MCF 10A (cell line): ENCODE data around the gene TTC7B. TPM values are rescaled to one million over a fixed set of nuclear protein-coding genes. Genes with fewer than 3 reads are reported as not detected.
A peak's percentile ranks its signal among the peaks of the same experiment; 100 is the strongest.

Experiments used
- BruUV-seq: library from RNA; stranded (reverse); fragments of 400-500 nt; replicated peaks from 2 replicates; lab custom pipeline; 2021; lab: Mats Ljungman, UMichigan
- CTCF ChIA-PET: fragments of 300-600 bp; sonication (Branson Sonifier 250); formaldehyde crosslinking; extraction: SDS; loops from one replicate; lab custom pipeline; 2021; ENCODE audit warnings: antibody characterized with exemption, inconsistent platforms; lab: Yijun Ruan, JAX
- POLR2A ChIA-PET: fragments of 300-600, 350-650 bp; sonication (Branson Sonifier 250); formaldehyde crosslinking; extraction: SDS; loops from one replicate; lab custom pipeline; 2020; ENCODE audit warnings: antibody characterized with exemption, inconsistent platforms; lab: Yijun Ruan, JAX
- DNase-seq: peaks from one replicate; pipeline ENCODE4 v3.0.0-alpha.2; 2018; ENCODE audit not compliant: unreplicated experiment
- H3K27ac Mint-ChIP-seq: one replicate; pipeline ENCODE4 v1.8.0; 2022; ENCODE audit warnings: mild to moderate bottlenecking, low read depth, mixed read lengths; ENCODE audit not compliant: unreplicated experiment
- H3K27me3 Mint-ChIP-seq: one replicate; pipeline ENCODE4 v1.8.0; 2022; ENCODE audit warnings: mixed read lengths; ENCODE audit not compliant: insufficient read depth, unreplicated experiment
- H3K36me3 Mint-ChIP-seq: one replicate; pipeline ENCODE4 v1.8.0; 2022; ENCODE audit warnings: mild to moderate bottlenecking, moderate library complexity, mixed read lengths; ENCODE audit not compliant: insufficient read depth, unreplicated experiment
- H3K4me1 Mint-ChIP-seq: one replicate; pipeline ENCODE4 v1.8.0; 2022; ENCODE audit warnings: mixed read lengths; ENCODE audit not compliant: insufficient read depth, unreplicated experiment
- H3K4me3 Mint-ChIP-seq: one replicate; pipeline ENCODE4 v1.8.0; 2022; ENCODE audit warnings: mild to moderate bottlenecking, moderate library complexity, mixed read lengths; ENCODE audit not compliant: unreplicated experiment
- H3K9me3 Mint-ChIP-seq: one replicate; pipeline ENCODE4 v1.8.0; 2022; ENCODE audit warnings: mixed read lengths; ENCODE audit not compliant: unreplicated experiment
- CTCF ChIP-seq: fragments of 200-600 bp; IDR thresholded peaks from one replicate; pipeline ENCODE4 v1.8.0; 2022; ENCODE audit warnings: antibody characterized with exemption, mild to moderate bottlenecking; ENCODE audit not compliant: unreplicated experiment
- intact Hi-C: fragments of 100-400 bp; cut with micrococcal nuclease; formaldehyde crosslinking; loops from 2 replicates; pipeline ENCODE4 v1.14.1; 2022
- total RNA-seq: library from RNA; stranded (reverse); gene quantifications from 2 replicates; pipeline ENCODE4 v1.2.3, GENCODE V29; 2022

Gene TTC7B
- total RNA-seq, 1 experiment from 2014 or later, result 31.1 TPM

GRCh38 chr14:90521084-90521929 lies 294.9 kb downstream of the TTC7B start:
- POLR2A ChIA-PET, result no interaction called here
- no TSS peak for BruUV-seq
- Mint-ChIP-seq H3K27me3 (no peaks in the 10 kb centered on the region), H3K9me3 (no peaks in the 10 kb centered on the region), H3K27ac (no peak overlapping the region), H3K4me1 (peaks cover 10% of the 10 kb centered on the region), H3K36me3 (no peaks in the 10 kb centered on the region), H3K4me3 (no peak overlapping the region)
- CTCF ChIA-PET, result interaction anchor here (0.6 to 1.5 kb wide), 4 partner anchors 90 to 232 kb away, joined by 3 to 4 read pairs (median 4); no protein-coding TSS in a partner anchor
- intact Hi-C loops, result no loop called here
- peak; percentile 36 for DNase-seq
- no peak for TF ChIP-seq CTCF

DNA sequence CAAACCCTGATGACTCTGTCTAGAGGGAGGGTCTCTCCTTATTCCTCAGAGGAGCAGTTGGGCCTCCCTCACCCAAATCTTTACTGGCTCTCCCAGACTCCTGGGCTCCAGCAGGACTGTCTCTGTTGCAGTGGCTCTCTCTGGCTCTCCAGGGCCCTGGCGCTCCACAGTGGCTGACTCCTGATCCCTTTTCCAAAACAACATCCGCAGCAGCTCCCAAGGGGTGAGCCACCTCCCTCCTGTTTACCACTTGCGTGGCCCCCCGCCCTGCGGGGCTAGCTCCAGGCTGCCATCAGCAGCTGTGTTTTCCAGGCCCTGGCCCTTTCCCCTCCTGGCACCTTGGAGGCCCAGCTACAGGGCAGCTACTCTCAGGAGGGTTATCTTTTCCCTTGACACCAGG lies 295.9 kb downstream of the TTC7B start:
- Mint-ChIP-seq H3K27ac (no peak overlapping the region), H3K4me1 (peaks cover 10% of the 10 kb centered on the region), H3K9me3 (no peaks in the 10 kb centered on the region), H3K36me3 (no peaks in the 10 kb centered on the region), H3K4me3 (no peak overlapping the region), H3K27me3 (no peaks in the 10 kb centered on the region)
- BruUV-seq, result no TSS peak
- POLR2A ChIA-PET, result no interaction called here
- no peak for DNase-seq
- CTCF ChIA-PET, result interaction anchor here (0.6 to 1.5 kb wide), 3 partner anchors 41 to 177 kb away, joined by 3 to 4 read pairs (median 3); no protein-coding TSS in a partner anchor
- TF ChIP-seq CTCF, result no peak
- intact Hi-C loops, result no loop called here

DNA sequence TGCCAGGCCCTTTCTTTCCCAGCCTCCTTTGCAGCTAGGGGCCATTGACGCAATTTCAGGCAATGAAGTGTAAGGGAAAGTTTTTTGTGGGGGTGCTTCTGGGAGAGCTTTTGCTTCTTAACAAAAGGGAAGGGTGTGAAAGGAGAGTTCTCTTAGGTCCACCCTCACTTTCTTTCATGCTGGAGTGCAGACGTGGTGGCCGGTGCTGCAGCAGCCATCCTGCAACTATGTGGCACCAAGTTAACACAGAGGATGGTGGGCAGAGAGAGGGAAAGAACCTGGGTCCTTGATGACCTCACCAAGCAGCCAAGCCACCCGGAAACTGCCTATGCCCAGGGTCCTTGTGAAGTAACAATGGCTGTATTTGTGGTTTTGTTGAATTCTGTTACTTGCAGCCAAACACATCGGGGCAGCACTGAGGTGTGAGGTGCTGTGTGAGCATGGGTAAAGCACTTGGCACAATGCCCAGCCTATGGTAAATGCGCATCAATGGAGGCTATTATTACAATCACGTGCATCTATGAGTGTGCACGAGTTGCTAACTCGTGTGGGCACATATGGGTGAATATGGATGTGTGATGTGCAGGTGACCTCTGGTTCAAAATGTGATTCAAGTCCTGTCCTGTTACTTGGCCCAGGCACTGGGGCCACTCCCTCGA lies 296.8 kb downstream of the TTC7B start:
- Mint-ChIP-seq H3K9me3 (no peaks in the 10 kb centered on the region), H3K4me3 (no peak overlapping the region), H3K4me1 (peaks cover 10% of the 10 kb centered on the region), H3K27ac (no peak overlapping the region), H3K36me3 (no peaks in the 10 kb centered on the region), H3K27me3 (no peaks in the 10 kb centered on the region)
- ChIA-PET CTCF (interaction anchor here (0.6 kb wide), 1 partner anchor 41 kb away, joined by 3 read pairs; no protein-coding TSS in a partner anchor), POLR2A (no interaction called here)
- DNase-seq, result peak; percentile 54
- intact Hi-C loops, result loop anchor here (1.0 to 2.0 kb wide), 2 partner anchors 120 to 219 kb away; no protein-coding TSS in a partner anchor
- no TSS peak for BruUV-seq
- no peak for TF ChIP-seq CTCF

- CTCF ChIA-PET, result interaction anchor here (0.9 to 1.0 kb wide), 2 partner anchors 26 to 119 kb away, joined by 3 to 4 read pairs; no protein-coding TSS in a partner anchor
- intact Hi-C loops, result loop anchor here (1.0 to 2.0 kb wide), 2 partner anchors 120 to 218 kb away; no protein-coding TSS in a partner anchor
These were observed 297.3 kb downstream of the TTC7B start for GRCh38 chr14:90518941-90519256.

More at GRCh38 chr14:90518941-90519256, 297.3 kb downstream of the TTC7B start:
- no TSS peak for BruUV-seq
- POLR2A ChIA-PET, result no interaction called here
- Mint-ChIP-seq H3K4me3 (no peak overlapping the region), H3K4me1 (peaks cover 10% of the 10 kb centered on the region), H3K9me3 (no peaks in the 10 kb centered on the region), H3K27ac (no peak overlapping the region), H3K36me3 (no peaks in the 10 kb centered on the region), H3K27me3 (no peaks in the 10 kb centered on the region)
- peak; percentile 72 for DNase-seq
- TF ChIP-seq CTCF, result peak; percentile 33
